ENCODE data around the gene IGBP1. TPM values are rescaled to one million over a fixed set of nuclear protein-coding genes. Genes with fewer than 3 reads are reported as not detected.

The IGBP1 gene
- total and polyA plus RNA-seq, 9 of the 15 experiments (the other 6 are each of a cell fraction or from before 2014, with no cell fraction given), result 36.6 to 91.5 (median 52.8) TPM

- TF ChIP-seq ZBTB5 (IDR thresholded peaks at IDR 0.05), result no peak
- TF ChIP-seq HDAC1 (IDR thresholded peaks at IDR 0.05), result peak in 1 of 2 experiments; percentile 56; a peak in 2 of 4 replicates
- no peak for TF ChIP-seq HDAC6 (IDR thresholded peaks at IDR 0.05; ENCODE audit: low read depth, low read length)
- no peak for TF ChIP-seq RBM25 (IDR thresholded peaks at IDR 0.05; ENCODE audit: low read depth, low read length, severe bottlenecking)
- peak; percentile 40 for TF ChIP-seq RBBP5 (IDR thresholded peaks at IDR 0.05; ENCODE audit: borderline replicate concordance, insufficient read depth, low read length, poor library complexity, severe bottlenecking)
- TF ChIP-seq RAD21 (CRISPR knock-in tag; conservative IDR thresholded peaks at IDR 0.05 in 1 of 2, IDR thresholded peaks at IDR 0.05 in 1 of 2), result peak; percentile 24 to 42
- no peak for TF ChIP-seq MECOM (CRISPR knock-in tag; IDR thresholded peaks at IDR 0.05)
- no peak for TF ChIP-seq ZNF57 (CRISPR knock-in tag; IDR thresholded peaks at IDR 0.05)
- peak; percentile 85 for TF ChIP-seq TBP (optimal IDR thresholded peaks at IDR 0.05; ENCODE audit: low read depth, low read length)
- no peak for TF ChIP-seq ZNF76 (CRISPR knock-in tag; IDR thresholded peaks at IDR 0.05; ENCODE audit: borderline replicate concordance)
- peak; percentile 42 for TF ChIP-seq MYC (IDR thresholded peaks at IDR 0.05; ENCODE audit: low read depth, low read length)
- no peak for TF ChIP-seq MYC (CRISPR knock-in tag; IDR thresholded peaks at IDR 0.05; ENCODE audit: borderline replicate concordance, low read depth)
- TF ChIP-seq VEZF1 (CRISPR knock-in tag; IDR thresholded peaks at IDR 0.05), result peak; percentile 28
- TF ChIP-seq NELFE (IDR thresholded peaks at IDR 0.05; ENCODE audit: insufficient read depth, insufficient read length), result no peak
- peak; percentile 62; the same call in 1 of the 2 replicates for TF ChIP-seq ATF7 (IDR thresholded peaks at IDR 0.05)
- TF ChIP-seq TFAM (CRISPR knock-in tag; conservative IDR thresholded peaks at IDR 0.05), result no peak
- TF ChIP-seq CTCFL (IDR thresholded peaks at IDR 0.05; ENCODE audit: borderline replicate concordance, insufficient read depth, low read depth, low read length, poor library complexity, severe bottlenecking), result peak; percentile 90
- no peak for TF ChIP-seq ZKSCAN1 (IDR thresholded peaks at IDR 0.05; ENCODE audit: low read depth, low read length)
- TF ChIP-seq SMARCE1 (IDR thresholded peaks at IDR 0.05), result no peak
- peak; percentile 36; the same call in 1 of the 2 replicates for TF ChIP-seq ZFX (CRISPR knock-in tag; IDR thresholded peaks at IDR 0.05)
- no peak for TF ChIP-seq E2F5 (CRISPR knock-in tag; IDR thresholded peaks at IDR 0.05)
- no peak for TF ChIP-seq ZEB2 (IDR thresholded peaks at IDR 0.05)
Observed at GRCh38 chrX:70133303-70134115, at the start of gene IGBP1 (continued).

Measured in K562 (cell line).